Measurements from ENCODE around the gene BFSP1.

DNA sequence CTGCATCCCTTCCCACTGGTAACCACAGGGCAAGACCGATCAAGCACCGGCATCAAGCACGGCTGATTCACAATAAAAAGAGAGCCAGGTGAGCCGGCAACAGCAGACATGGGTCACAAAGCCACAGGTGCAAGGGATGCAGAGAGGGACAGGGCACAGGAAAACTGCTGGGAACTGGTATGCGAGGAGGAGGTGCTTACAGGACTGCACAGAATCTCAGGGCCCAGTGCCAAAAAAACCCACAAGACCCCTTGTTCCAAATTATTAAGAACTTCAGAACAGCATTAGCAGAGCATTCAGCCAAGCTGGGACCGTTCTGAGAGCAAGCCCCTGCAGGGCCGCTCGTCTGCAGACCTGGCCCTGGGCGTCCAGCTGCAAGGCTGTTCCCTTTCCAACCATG is 35.4 kb downstream of the BFSP1 start:
- TF ChIP-seq POLR2A (IDR thresholded peaks at IDR 0.05; ENCODE audit: low read depth, low read length) (no peak), CTCF (IDR thresholded peaks at IDR 0.05; ENCODE audit: extremely low read depth in 1 of 2, insufficient read depth in 1 of 2, low read depth in 1 of 2, low read length in 2 of 2) (no peak), MYC (IDR thresholded peaks at IDR 0.05; ENCODE audit: low read depth, low read length) (no peak), EZH2 (IDR thresholded peaks at IDR 0.05; ENCODE audit: borderline replicate concordance, low read depth, low read length, severe bottlenecking) (no peak)
- TF ChIP-seq, protein P1, sequence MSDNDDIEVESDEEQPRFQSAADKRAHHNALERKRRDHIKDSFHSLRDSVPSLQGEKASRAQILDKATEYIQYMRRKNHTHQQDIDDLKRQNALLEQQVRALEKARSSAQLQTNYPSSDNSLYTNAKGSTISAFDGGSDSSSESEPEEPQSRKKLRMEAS (IDR thresholded peaks at IDR 0.05; ENCODE audit: insufficient read depth, insufficient read length): no peak

Data from endothelial cell of umbilical vein (primary cell).